GM08714 (cell line): ENCODE measurements around the gene SHH.
"Not testable (repeated sequence)": the region's sequence is repeated elsewhere in the genome, so short reads cannot be mapped to it uniquely, and the experiment has no call there.

Experiments
- H3K4me3 ChIP-seq: fragments of 200-500 bp; sonication (Bioruptor generic); 2 replicates; pipeline ENCODE4 v1.5.1; 2014; ENCODE audit warnings: mild to moderate bottlenecking, low read length, inconsistent platforms
- ZNF274 ChIP-seq: IDR thresholded peaks from 2 replicates; pipeline ENCODE4 v1.6.1; 2012; ENCODE audit warnings: mild to moderate bottlenecking, low read depth, low read length

Gene SHH

DNA sequence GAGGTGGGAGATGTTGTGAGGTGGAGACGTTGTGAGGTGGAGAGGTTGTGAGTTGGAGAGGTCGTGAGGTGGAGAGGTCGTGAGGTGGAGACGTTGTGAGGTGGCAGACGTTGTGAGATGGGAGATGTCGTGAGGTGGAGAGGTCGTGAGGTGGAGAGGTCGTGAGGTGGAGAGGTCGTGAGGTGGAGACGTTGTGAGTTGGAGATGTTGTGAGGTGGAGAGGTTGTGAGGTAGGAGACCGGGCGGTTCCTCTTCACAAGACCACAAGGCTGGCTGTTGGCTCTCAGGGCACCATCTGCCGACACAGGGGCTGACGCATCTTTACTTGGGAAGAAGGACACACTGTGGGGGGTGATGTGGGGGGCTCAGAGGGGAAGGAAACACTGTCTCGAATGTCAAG lies 34.7 kb upstream of the SHH start:
- TF ChIP-seq ZNF274, result no peak
- H3K4me3 ChIP-seq, result no peak overlapping the region

DNA sequence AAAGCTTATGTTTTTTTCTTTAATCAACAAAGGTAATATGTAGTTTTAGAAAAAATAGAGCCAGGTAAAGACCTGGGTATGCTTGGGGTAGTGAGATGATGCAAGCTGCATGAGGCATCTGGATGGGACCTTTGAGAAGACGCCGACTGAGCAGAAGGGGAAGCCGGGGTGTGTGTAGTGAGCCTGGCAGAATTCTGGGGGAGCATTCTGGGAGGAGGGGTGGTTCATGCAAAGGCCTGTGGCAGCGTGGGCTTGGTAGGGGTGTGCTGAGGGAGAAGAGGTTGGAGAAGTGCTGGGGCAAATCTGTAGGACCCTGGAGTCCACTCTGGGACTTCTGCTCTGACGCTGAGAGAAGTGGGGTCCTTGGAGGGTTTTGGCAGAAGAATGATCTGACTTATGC lies 33.9 kb upstream of the SHH start:
- no peak for TF ChIP-seq ZNF274
- H3K4me3 ChIP-seq, result no peak overlapping the region

- TF ChIP-seq ZNF274, result no peak
- H3K4me3 ChIP-seq, result no peak overlapping the region
These were observed 33.0 kb upstream of the SHH start for GRCh38 chr7:155845226-155845625.

DNA sequence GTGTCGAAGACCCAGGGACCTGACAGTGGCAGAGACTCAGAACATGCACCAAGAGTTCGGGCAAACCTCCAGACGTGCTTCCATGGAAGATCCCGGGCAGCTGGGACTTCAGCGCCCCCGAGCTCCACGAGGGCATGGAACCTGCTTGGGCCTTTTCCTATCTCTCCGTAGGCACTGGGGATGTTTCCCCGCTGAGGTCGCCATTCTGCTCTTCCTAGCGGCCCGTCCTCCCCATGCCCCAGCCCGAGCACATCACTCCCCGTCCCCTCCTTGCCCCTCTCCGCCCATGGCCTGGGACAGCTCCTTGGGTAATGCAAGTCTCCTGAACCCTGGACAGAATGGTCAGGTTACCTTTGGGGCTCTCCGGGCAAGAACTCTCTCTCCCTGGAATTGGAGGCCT lies 32.3 kb upstream of the SHH start:
- TF ChIP-seq ZNF274, result no peak
- no peak overlapping the region for H3K4me3 ChIP-seq

DNA sequence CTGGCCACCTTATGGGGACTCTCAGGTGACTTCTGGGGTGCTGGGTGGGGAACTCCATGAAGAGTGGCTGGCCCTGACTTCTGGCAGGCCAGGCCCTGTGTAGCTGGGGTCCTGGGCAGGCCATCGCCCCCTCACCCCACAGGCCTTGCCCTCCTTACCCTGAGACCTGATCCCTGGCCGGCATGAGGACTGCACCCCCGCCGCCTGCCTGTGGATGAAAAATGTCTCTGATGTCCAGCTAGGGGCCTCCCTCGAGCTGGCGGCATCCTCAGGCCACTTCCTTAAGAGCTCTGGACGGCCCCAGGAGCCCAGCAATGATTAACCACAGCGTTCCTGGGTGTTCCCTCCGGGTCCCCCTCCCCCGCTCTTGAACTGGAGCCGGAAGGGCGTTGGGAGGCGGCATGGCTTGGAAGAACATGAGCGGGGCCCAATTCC lies 31.8 kb upstream of the SHH start:
- TF ChIP-seq ZNF274, result no peak
- no peak overlapping the region for H3K4me3 ChIP-seq

GRCh38 chr7:155843426-155844018 lies 31.3 kb upstream of the SHH start:
- no peak overlapping the region for H3K4me3 ChIP-seq
- TF ChIP-seq ZNF274, result no peak

DNA sequence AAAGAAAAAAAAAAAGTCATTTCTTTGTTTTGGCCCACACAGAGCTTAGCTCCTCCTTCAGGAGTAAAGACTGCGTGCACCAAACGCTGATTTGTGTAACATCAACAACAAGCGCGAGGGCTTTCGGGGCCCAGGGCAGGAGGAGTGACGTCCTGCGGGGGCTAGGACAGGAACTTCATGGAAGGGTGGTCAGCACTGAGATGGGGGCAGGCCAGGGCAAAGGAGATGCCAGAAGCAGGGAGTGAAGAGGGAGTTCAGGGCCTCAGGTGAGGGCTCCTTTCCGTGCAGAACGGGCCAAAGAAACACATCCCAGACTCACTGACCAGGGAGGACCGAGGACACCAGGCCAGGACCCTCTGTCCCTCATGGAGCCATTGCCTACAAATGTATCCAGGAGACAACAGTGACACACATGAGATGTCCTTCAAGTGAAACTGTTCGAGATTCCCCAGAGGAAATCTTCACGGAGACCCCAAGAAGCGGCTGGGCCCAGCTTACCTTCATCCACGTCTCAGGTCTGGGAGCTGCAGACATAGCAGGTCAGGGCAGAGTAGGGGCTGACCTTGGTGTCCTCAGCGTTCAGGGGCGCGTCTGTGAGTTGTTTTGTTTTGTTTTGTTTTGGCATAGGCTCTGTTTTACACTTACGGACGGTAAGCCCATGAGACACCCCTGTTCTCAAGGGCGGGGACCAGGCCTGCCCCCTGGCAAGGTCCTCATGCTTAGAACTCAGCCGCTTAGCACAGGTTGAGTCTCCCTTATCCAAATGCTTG lies 30.4 kb upstream of the SHH start:
- no peak for TF ChIP-seq ZNF274
- no peak overlapping the region for H3K4me3 ChIP-seq

GRCh38 chr7:155840909-155841308 lies 28.6 kb upstream of the SHH start:
- no peak overlapping the region for H3K4me3 ChIP-seq
- TF ChIP-seq ZNF274, result no peak

DNA sequence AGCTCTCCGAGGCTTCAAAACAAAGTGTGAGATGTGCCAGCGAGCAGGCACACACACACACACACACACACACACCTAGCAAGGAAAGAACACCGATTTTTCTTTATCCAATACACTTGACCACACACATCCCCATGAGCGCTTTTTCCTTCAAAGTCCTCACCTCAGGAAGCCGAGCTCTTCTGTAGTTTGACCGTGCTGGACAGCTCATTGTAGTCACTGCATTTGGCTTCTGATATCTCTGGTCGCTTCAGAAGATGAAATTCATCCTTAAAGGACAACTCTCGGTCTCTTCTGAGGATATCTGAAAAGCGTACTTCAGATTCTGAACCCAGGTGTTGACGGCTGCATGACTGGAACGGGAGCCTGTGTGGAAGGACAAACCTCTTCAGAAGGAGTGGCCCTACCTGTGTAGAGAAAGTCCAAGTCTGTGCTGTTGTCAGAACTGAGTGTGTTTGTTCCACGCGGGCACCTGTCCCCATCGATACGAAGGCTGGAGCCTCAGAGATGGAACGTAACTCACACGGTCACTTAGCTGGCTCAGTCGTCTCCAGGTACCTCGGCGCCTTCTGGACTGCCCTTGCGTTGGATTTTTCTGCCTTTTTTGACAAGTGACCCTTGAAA lies 28.1 kb upstream of the SHH start:
- TF ChIP-seq ZNF274, result no peak
- no peak overlapping the region for H3K4me3 ChIP-seq

DNA sequence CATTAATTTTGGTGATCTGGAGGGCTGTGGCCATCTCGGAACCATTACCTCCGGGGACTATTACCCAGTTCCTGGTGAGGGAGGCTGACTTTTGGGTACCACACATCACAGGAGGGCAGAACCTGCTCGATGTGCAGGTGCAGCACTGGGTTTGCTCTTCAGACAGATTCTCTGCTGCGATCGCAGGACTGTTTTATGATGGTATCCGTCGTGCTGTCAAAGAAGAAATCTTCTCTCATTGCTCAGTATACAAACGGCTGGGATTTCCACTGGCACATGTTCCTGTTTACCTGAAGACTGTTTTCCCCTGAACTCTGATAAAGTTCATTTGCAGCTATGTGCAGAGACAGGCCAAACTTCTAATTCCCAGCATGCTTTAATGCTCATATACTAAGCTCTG lies 27.2 kb upstream of the SHH start:
- TF ChIP-seq ZNF274, result no peak

GRCh38 chr7:155838312-155838711 lies 26.0 kb upstream of the SHH start:
- H3K4me3 ChIP-seq, result not testable (repeated sequence)

More for the DNA sequence above, 27.2 kb upstream of the SHH start:
- no peak overlapping the region for H3K4me3 ChIP-seq

DNA sequence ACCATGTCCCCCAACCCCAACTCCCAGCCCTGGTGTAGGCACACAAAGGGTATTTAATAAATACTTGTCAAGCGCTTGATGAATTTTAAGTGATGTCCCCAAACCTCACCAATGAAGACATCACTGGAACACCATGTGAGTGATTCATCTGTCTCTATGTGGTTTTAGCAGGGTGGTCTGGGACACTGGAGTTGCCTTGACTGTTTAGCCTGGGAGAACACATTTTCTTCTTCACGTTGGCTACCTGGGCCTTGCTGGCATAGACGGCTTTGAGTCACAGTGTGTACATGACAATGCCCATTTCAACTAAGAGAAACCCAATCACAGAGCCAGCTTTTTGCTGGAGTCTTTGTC lies 24.8 kb upstream of the SHH start:
- no peak for TF ChIP-seq ZNF274
- no peak overlapping the region for H3K4me3 ChIP-seq

DNA sequence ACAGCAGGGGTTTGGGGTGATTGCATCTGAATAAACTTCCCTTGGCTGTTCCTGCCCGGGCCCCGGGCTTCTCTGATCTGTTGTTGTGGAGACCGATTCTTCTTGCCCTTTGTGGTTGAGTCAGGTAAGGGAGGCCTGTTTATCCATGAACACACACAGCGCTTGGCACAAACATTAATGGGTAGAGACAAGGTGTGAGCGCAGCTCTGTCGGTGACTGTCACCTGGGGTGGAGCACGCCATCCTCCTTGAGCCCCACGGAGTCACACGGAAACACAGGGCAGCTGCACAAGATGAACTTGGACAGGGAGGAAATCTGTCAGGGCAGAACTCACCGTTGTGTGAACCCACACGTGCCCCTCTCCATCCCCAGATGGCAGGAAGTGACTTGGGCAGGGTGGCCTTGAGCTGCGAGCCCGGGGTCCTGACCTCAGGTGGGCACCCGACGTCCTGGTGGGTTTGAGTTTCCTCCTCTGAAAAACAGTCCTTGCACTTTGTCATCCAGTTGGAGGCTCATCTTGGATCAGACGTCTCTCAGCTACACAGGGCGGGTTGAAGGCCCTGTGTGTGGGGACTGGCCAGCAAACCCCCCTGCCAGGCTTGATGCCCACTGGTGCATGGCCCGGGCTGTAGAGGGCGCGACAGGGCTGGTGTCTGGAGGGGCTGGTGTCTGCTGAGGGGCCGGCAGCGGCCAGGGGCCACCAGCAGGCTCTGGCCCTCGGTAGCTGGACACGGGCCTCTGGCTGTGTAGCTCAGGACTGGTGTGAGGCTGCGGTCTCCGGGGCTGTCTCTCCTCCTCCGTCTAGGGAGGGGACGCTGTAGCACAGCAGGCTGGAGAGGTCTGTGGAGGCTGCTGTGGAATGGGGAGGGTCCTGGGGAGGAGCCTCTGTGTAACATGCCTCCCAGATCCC lies 24.2 kb upstream of the SHH start:
- no peak overlapping the region for H3K4me3 ChIP-seq
- no peak for TF ChIP-seq ZNF274

- no peak for TF ChIP-seq ZNF274
- H3K4me3 ChIP-seq, result no peak overlapping the region
These were observed 23.4 kb upstream of the SHH start for GRCh38 chr7:155835446-155836215.
